Activated T-helper 1 cell treated with anti-CD3 and anti-CD28 coated beads, Interleukin-12 subunit alpha, Interleukin-12 subunit beta, Interleukin-2, Interleukin-4 antibody, amounts not matched to agents 30 ng/mL and 10 ng/mL and 1 ng/mL, durations not matched to agents 14 hours and 24 hours and 36 hours (primary cell): Measurements from ENCODE around the gene TRAF1. TPM values are rescaled to one million over a fixed set of nuclear protein-coding genes. Genes with fewer than 3 reads are reported as not detected.
A peak's percentile ranks its signal among the peaks of the same experiment; 100 is the strongest.

Source experiments
- DNase-seq: peaks from one replicate; pipeline ENCODE4 v3.0.0; 2021; ENCODE audit warnings: low spot score
- H3K27ac Mint-ChIP-seq: one replicate; pipeline ENCODE4 v1.8.0; 2021; ENCODE audit warnings: mild to moderate bottlenecking, mixed read lengths
- H3K27me3 Mint-ChIP-seq: one replicate; pipeline ENCODE4 v1.8.0; 2022; ENCODE audit warnings: mild to moderate bottlenecking, moderate library complexity, mixed read lengths; ENCODE audit not compliant: insufficient read depth
- H3K36me3 Mint-ChIP-seq: one replicate; pipeline ENCODE4 v1.8.0; 2021; ENCODE audit warnings: low read depth, mixed read lengths
- H3K4me1 Mint-ChIP-seq: one replicate; pipeline ENCODE4 v1.8.0; 2021; ENCODE audit warnings: low read depth, mixed read lengths
- H3K4me3 Mint-ChIP-seq: one replicate; pipeline ENCODE4 v1.8.0; 2021; ENCODE audit warnings: mild to moderate bottlenecking, moderate library complexity, mixed read lengths
- H3K9me3 Mint-ChIP-seq: one replicate; pipeline ENCODE4 v1.8.0; 2021; ENCODE audit warnings: mixed read lengths
- intact Hi-C: fragments of 100-400 bp; cut with micrococcal nuclease; formaldehyde crosslinking; loops from one replicate; pipeline ENCODE4 v1.15.1; 2024
- total RNA-seq: library from RNA; stranded (reverse); gene quantifications from 2 replicates; pipeline ENCODE4 v1.2.3, GENCODE V29; 2022

The TRAF1 gene
- total RNA-seq, 1 donor from 2014 or later: 136 TPM

- DNase-seq: no peak
- Mint-ChIP-seq H3K9me3 (peaks cover 5% of the 10 kb centered on the region), H3K27ac (peak overlapping the region; percentile 92), H3K27me3 (no peaks in the 10 kb centered on the region), H3K4me1 (peaks cover 95% of the 10 kb centered on the region), H3K36me3 (peaks cover 83% of the 10 kb centered on the region), H3K4me3 (peak overlapping the region; percentile 89)
- intact Hi-C loops: no loop called here
Observed at GRCh38 chr9:120918931-120919842, 7.4 kb downstream of the TRAF1 start.

GRCh38 chr9:120917929-120918762 is 8.4 kb downstream of the TRAF1 start:
- peak overlapping the region; percentile 75 for H3K4me3 Mint-ChIP-seq
- intact Hi-C loops: no loop called here
- H3K27me3 Mint-ChIP-seq: no peaks in the 10 kb centered on the region
- H3K4me1 Mint-ChIP-seq: peaks cover 92% of the 10 kb centered on the region
- peak overlapping the region; percentile 86 for H3K27ac Mint-ChIP-seq
- H3K9me3 Mint-ChIP-seq: peaks cover 5% of the 10 kb centered on the region
- no peak for DNase-seq
- H3K36me3 Mint-ChIP-seq: peaks cover 82% of the 10 kb centered on the region

- intact Hi-C loops: loop anchor here (1.0 kb wide), 2 partner anchors 9 to 14 kb away; partner anchors contain the start of gene TRAF1
- Mint-ChIP-seq H3K27me3 (no peaks in the 10 kb centered on the region), H3K27ac (peak overlapping the region; percentile 86), H3K4me3 (peak overlapping the region; percentile 67), H3K4me1 (peaks cover 92% of the 10 kb centered on the region), H3K9me3 (peaks cover 5% of the 10 kb centered on the region), H3K36me3 (peaks cover 80% of the 10 kb centered on the region)
- no peak for DNase-seq
Observed at GRCh38 chr9:120916991-120917880, 9.4 kb downstream of the TRAF1 start.

GRCh38 chr9:120916588-120916987 is 10.0 kb downstream of the TRAF1 start:
- no peaks in the 10 kb centered on the region for H3K27me3 Mint-ChIP-seq
- H3K9me3 Mint-ChIP-seq: peaks cover 5% of the 10 kb centered on the region
- peaks cover 80% of the 10 kb centered on the region for H3K36me3 Mint-ChIP-seq
- peak overlapping the region; percentile 89 for H3K27ac Mint-ChIP-seq
- peaks cover 91% of the 10 kb centered on the region for H3K4me1 Mint-ChIP-seq
- intact Hi-C loops: loop anchor here (1.0 kb wide), 2 partner anchors 10 to 15 kb away; partner anchors contain the start of gene TRAF1
- no peak for DNase-seq
- peak overlapping the region; percentile 67 for H3K4me3 Mint-ChIP-seq

- peaks cover 5% of the 10 kb centered on the region for H3K9me3 Mint-ChIP-seq
- H3K36me3 Mint-ChIP-seq: peaks cover 80% of the 10 kb centered on the region
Observed at GRCh38 chr9:120915854-120916470, 10.6 kb downstream of the TRAF1 start.

GRCh38 chr9:120914953-120915352 is 11.6 kb downstream of the TRAF1 start:
- Mint-ChIP-seq H3K4me1 (peaks cover 91% of the 10 kb centered on the region), H3K36me3 (peaks cover 80% of the 10 kb centered on the region), H3K4me3 (no peak overlapping the region), H3K27me3 (no peaks in the 10 kb centered on the region), H3K9me3 (peaks cover 5% of the 10 kb centered on the region), H3K27ac (peak overlapping the region; percentile 65)
- intact Hi-C loops: no loop called here
- DNase-seq: no peak

More at GRCh38 chr9:120915854-120916470, 10.6 kb downstream of the TRAF1 start:
- no peak for DNase-seq
- H3K4me3 Mint-ChIP-seq: peak overlapping the region; percentile 66
- H3K4me1 Mint-ChIP-seq: peaks cover 91% of the 10 kb centered on the region
- peak overlapping the region; percentile 89 for H3K27ac Mint-ChIP-seq
- intact Hi-C loops: loop anchor here (1.0 kb wide), 2 partner anchors 10 to 15 kb away; partner anchors contain the start of gene TRAF1
- H3K27me3 Mint-ChIP-seq: no peaks in the 10 kb centered on the region

GRCh38 chr9:120914396-120914795 is 12.2 kb downstream of the TRAF1 start:
- Mint-ChIP-seq H3K4me3 (no peak overlapping the region), H3K4me1 (peaks cover 88% of the 10 kb centered on the region), H3K36me3 (peaks cover 80% of the 10 kb centered on the region), H3K27ac (peak overlapping the region; percentile 65), H3K27me3 (no peaks in the 10 kb centered on the region), H3K9me3 (peaks cover 5% of the 10 kb centered on the region)
- intact Hi-C loops: no loop called here
- DNase-seq: no peak

GRCh38 chr9:120913647-120914264 is 12.8 kb downstream of the TRAF1 start:
- intact Hi-C loops: no loop called here
- H3K4me3 Mint-ChIP-seq: peak overlapping the region; percentile 7
- peaks cover 5% of the 10 kb centered on the region for H3K9me3 Mint-ChIP-seq
- peak overlapping the region; percentile 65 for H3K27ac Mint-ChIP-seq
- peaks cover 83% of the 10 kb centered on the region for H3K36me3 Mint-ChIP-seq
- peaks cover 87% of the 10 kb centered on the region for H3K4me1 Mint-ChIP-seq
- no peak for DNase-seq
- H3K27me3 Mint-ChIP-seq: no peaks in the 10 kb centered on the region

GRCh38 chr9:120912958-120913646 is 13.5 kb downstream of the TRAF1 start:
- H3K4me3 Mint-ChIP-seq: peak overlapping the region; percentile 4
- H3K27ac Mint-ChIP-seq: peak overlapping the region; percentile 40

GRCh38 chr9:120911295-120911837 is 15.2 kb downstream of the TRAF1 start:
- Mint-ChIP-seq H3K27ac (peak overlapping the region; percentile 80), H3K9me3 (no peaks in the 10 kb centered on the region), H3K36me3 (peaks cover 79% of the 10 kb centered on the region), H3K4me1 (peaks cover 82% of the 10 kb centered on the region), H3K27me3 (no peaks in the 10 kb centered on the region), H3K4me3 (peak overlapping the region; percentile 47)
- DNase-seq: no peak
- intact Hi-C loops: no loop called here

More at GRCh38 chr9:120912958-120913646, 13.5 kb downstream of the TRAF1 start:
- Mint-ChIP-seq H3K9me3 (peaks cover 5% of the 10 kb centered on the region), H3K27me3 (no peaks in the 10 kb centered on the region), H3K36me3 (peaks cover 80% of the 10 kb centered on the region), H3K4me1 (peaks cover 82% of the 10 kb centered on the region)
- no peak for DNase-seq
- intact Hi-C loops: no loop called here

GRCh38 chr9:120910643-120911042 is 16.0 kb downstream of the TRAF1 start:
- Mint-ChIP-seq H3K4me3 (peak overlapping the region; percentile 56), H3K27me3 (no peaks in the 10 kb centered on the region), H3K4me1 (peaks cover 82% of the 10 kb centered on the region), H3K27ac (peak overlapping the region; percentile 80), H3K9me3 (no peaks in the 10 kb centered on the region), H3K36me3 (peaks cover 80% of the 10 kb centered on the region)
- DNase-seq: no peak
- intact Hi-C loops: no loop called here
